Measurements from ENCODE around the gene KNDC1.

DNA sequence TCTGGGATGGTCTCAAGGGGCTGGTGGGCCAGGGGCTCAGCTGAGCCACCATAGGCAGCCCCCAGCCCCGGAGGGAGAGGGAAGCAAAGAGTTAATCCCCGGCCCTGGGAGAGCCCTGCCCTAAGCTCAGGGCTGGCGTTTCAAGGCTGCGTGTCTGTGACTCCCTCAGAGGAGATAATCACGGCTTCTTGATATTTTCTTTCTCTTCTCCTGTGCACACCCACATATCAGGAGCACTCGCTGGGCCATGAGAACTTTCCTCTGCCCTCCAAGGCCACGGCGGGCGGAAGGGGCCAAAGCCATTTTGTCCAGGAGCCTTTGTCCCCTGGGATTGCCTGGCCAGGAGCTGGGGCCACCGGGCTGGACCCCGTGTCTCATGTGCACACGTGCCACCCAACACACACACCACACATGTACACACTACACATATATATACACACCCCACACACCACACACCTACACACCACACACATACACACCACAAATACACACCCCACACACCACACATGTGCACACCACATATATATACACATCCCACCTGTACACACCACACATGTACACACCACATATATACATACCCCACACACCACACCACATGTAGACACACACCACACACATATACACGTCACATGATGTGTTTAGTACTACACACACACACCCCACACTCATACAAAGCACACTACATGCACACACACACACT is 94.6 kb downstream of the KNDC1 start:
- TF ChIP-seq CTCF (IDR thresholded peaks at IDR 0.05; ENCODE audit: low read length) (no peak), EZH2 (IDR thresholded peaks at IDR 0.05; ENCODE audit: borderline replicate concordance, low read length) (no peak)
